Measurements from ENCODE around the gene TREML4. TPM values are rescaled to one million over a fixed set of nuclear protein-coding genes. Genes with fewer than 3 reads are reported as not detected.
"Not testable (repeated sequence)": the region's sequence is repeated elsewhere in the genome, so short reads cannot be mapped to it uniquely, and the experiment has no call there.

The TREML4 gene
- total RNA-seq, 1 experiment from 2014 or later = not detected

GRCh38 chr6:41187924-41188886 is 39.9 kb upstream of the TREML4 start:
- no TSS peak for BruUV-seq (replicated peaks)
- no peaks in the 10 kb centered on the region for H3K36me3 Mint-ChIP-seq (ENCODE audit: insufficient read depth, unreplicated experiment)

DNA sequence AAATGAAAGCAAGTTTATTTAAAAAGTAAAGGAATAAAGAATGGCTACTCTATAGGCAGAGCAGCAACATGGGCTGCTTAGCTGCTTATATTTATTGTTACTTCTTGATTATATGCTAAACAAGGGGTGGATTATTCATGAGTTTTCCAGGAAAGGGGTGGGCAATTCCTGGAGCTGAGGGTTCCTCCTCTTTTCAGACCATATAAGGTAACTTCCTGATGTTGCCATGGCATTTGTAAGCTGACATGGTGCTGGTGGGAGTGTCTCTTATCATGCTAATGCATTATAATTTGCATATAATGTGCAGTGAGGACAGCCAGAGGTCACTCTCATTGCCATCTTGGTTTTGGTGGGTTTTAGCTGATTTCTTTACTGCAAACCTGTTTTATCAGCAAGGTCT is 39.1 kb upstream of the TREML4 start:
- POLR2A ChIA-PET; H3K4me1 ChIP-seq; H3K9me3 Mint-ChIP-seq (ENCODE audit: unreplicated experiment); CTCF ChIA-PET; H3K4me3 ChIP-seq (ENCODE audit: low read depth, low read length); H3K27ac Mint-ChIP-seq (ENCODE audit: unreplicated experiment); H3K4me1 Mint-ChIP-seq (ENCODE audit: low read depth, unreplicated experiment); H3K36me3 ChIP-seq (ENCODE audit: control insufficient read depth, insufficient read depth, low read length); H3K27me3 ChIP-seq (replicated peaks; ENCODE audit: control insufficient read depth, insufficient read depth, low read length); H3K9me3 ChIP-seq; H3K4me3 Mint-ChIP-seq (ENCODE audit: unreplicated experiment); DNase-seq; H3K36me3 Mint-ChIP-seq (ENCODE audit: insufficient read depth, unreplicated experiment); BruUV-seq (replicated peaks): not testable (repeated sequence)
- intact Hi-C loops (cut with micrococcal nuclease; ENCODE audit: unreplicated experiment) = loop anchor here (10.0 kb wide), 1 partner anchor 126 kb away; no protein-coding TSS in a partner anchor
- H3K27me3 Mint-ChIP-seq (ENCODE audit: insufficient read depth, unreplicated experiment) = peaks cover 12% of the 10 kb centered on the region

More at GRCh38 chr6:41187924-41188886, 39.9 kb upstream of the TREML4 start:
- H3K9me3 Mint-ChIP-seq (ENCODE audit: unreplicated experiment) = no peaks in the 10 kb centered on the region
- no peak overlapping the region for H3K27ac Mint-ChIP-seq (ENCODE audit: unreplicated experiment)
- peaks cover 5% of the 10 kb centered on the region; the same call in 1 of the 2 replicates for H3K9me3 ChIP-seq
- H3K4me1 Mint-ChIP-seq (ENCODE audit: low read depth, unreplicated experiment) = no peaks in the 10 kb centered on the region
- no peak for DNase-seq
- no peaks in the 10 kb centered on the region for H3K4me1 ChIP-seq
- intact Hi-C loops (cut with micrococcal nuclease; ENCODE audit: unreplicated experiment) = loop anchor here (10.0 kb wide), 1 partner anchor 127 kb away; no protein-coding TSS in a partner anchor
- H3K27me3 ChIP-seq (replicated peaks; ENCODE audit: control insufficient read depth, insufficient read depth, low read length) = no peaks in the 10 kb centered on the region
- ChIA-PET POLR2A (interaction anchor here (0.6 kb wide), 1 partner anchor 23 kb away, joined by 3 read pairs; no protein-coding TSS in a partner anchor), CTCF (no interaction called here)
- H3K4me3 Mint-ChIP-seq (ENCODE audit: unreplicated experiment) = no peak overlapping the region
- no peak overlapping the region for H3K4me3 ChIP-seq (ENCODE audit: low read depth, low read length)
- H3K27me3 Mint-ChIP-seq (ENCODE audit: insufficient read depth, unreplicated experiment) = peaks cover 7% of the 10 kb centered on the region
- no peak for TF ChIP-seq CTCF (IDR thresholded peaks at IDR 0.05; ENCODE audit: insufficient read depth in 1 of 2, low read depth in 1 of 2, low read length in 1 of 2, severe bottlenecking in 1 of 2, unreplicated experiment in 1 of 2)
- H3K36me3 ChIP-seq (ENCODE audit: control insufficient read depth, insufficient read depth, low read length) = no peaks in the 10 kb centered on the region

DNA sequence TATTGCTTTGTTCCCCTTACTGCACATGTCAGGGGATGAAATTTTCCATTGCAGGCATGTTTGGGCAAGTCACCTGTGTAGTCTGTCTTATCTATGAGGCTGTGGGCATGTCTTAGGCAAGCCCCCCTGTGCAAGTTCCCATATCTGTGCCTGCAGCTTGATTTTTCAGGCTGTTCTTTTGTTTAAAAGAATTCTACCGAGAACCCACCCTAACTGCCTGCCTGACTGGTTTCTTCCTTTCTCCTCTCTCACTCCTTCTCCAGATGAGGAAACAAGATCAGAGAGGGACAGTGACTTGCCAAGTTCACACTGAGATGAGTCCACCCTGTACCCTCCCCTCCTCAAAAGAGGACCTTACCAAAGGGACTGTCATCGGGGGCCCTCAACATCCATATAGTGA is 38.2 kb upstream of the TREML4 start:
- Mint-ChIP-seq H3K4me3 (ENCODE audit: unreplicated experiment) (no peak overlapping the region), H3K27me3 (ENCODE audit: insufficient read depth, unreplicated experiment) (peaks cover 19% of the 10 kb centered on the region), H3K9me3 (ENCODE audit: unreplicated experiment) (no peaks in the 10 kb centered on the region), H3K27ac (ENCODE audit: unreplicated experiment) (no peak overlapping the region), H3K4me1 (ENCODE audit: low read depth, unreplicated experiment) (no peaks in the 10 kb centered on the region), H3K36me3 (ENCODE audit: insufficient read depth, unreplicated experiment) (no peaks in the 10 kb centered on the region)
- H3K4me3 ChIP-seq (ENCODE audit: low read depth, low read length) = no peak overlapping the region
- intact Hi-C loops (cut with micrococcal nuclease; ENCODE audit: unreplicated experiment) = loop anchor here (10.0 kb wide), 1 partner anchor 125 kb away; no protein-coding TSS in a partner anchor
- no TSS peak for BruUV-seq (replicated peaks)
- H3K4me1 ChIP-seq = no peaks in the 10 kb centered on the region
- ChIA-PET POLR2A (no interaction called here), CTCF (no interaction called here)
- DNase-seq = no peak
- no peaks in the 10 kb centered on the region for H3K36me3 ChIP-seq (ENCODE audit: control insufficient read depth, insufficient read depth, low read length)
- peaks cover 5% of the 10 kb centered on the region; the same call in 1 of the 2 replicates for H3K9me3 ChIP-seq
- H3K27me3 ChIP-seq (replicated peaks; ENCODE audit: control insufficient read depth, insufficient read depth, low read length) = no peaks in the 10 kb centered on the region
- no peak for TF ChIP-seq CTCF (IDR thresholded peaks at IDR 0.05; ENCODE audit: insufficient read depth in 1 of 2, low read depth in 1 of 2, low read length in 1 of 2, severe bottlenecking in 1 of 2, unreplicated experiment in 1 of 2)
